Measurements from ENCODE around the gene RNF17. TPM values are rescaled to one million over a fixed set of nuclear protein-coding genes. Genes with fewer than 3 reads are reported as not detected.

The RNF17 gene
- polyA plus RNA-seq, 1 of the 3 experiments (the other 2 are of a cell fraction), result not detected

- DNase-seq, result no peak
- Histone ChIP-seq H3K9me3 (no peaks in the 10 kb centered on the region), H3K79me2 (ENCODE audit: insufficient read depth) (no peaks in the 10 kb centered on the region), H3F3A (replicated peaks; ENCODE audit: insufficient read depth) (no peaks in the 10 kb centered on the region), H3K27me3 (ENCODE audit: insufficient read depth) (no peaks in the 10 kb centered on the region; the same call in 1 of the 2 replicates), H3K27ac (ENCODE audit: low read depth in 2 of 2, low read length in 1 of 2) (no peak overlapping the region), H3K36me3 (replicated peaks in 1 of 2; ENCODE audit: control insufficient read depth in 1 of 2, insufficient read depth in 2 of 2, low read length in 1 of 2) (no peaks in the 10 kb centered on the region), H3K9me2 (no peaks in the 10 kb centered on the region), H3K4me1 (ENCODE audit: control insufficient read depth in 1 of 2, insufficient read depth in 2 of 2, low read depth in 1 of 2, low read length in 1 of 2) (no peaks in the 10 kb centered on the region), H3K9ac (no peak overlapping the region), H3K4me2 (no peak overlapping the region), H3K4me3 (ENCODE audit: low read depth in 2 of 2, low read length in 1 of 2) (no peak overlapping the region), H2AFZ (ENCODE audit: low read depth) (no peak overlapping the region), H4K20me1 (ENCODE audit: insufficient read depth) (no peaks in the 10 kb centered on the region)
- TF ChIP-seq CHD2 (IDR thresholded peaks at IDR 0.05; ENCODE audit: low read length, partially characterized antibody) (no peak), IRF3 (IDR thresholded peaks at IDR 0.05; ENCODE audit: low read depth, low read length) (no peak)
- 15% methylated on average over 2 of the region's 2 CpGs for WGBS (ENCODE audit: low lambda C conversion rate)
- POLR2A ChIA-PET, result no interaction called here
- CTCF ChIA-PET, result no interaction called here
These were observed 57.2 kb downstream of the RNF17 start for GRCh38 chr13:24821207-24821606.

GRCh38 chr13:24822640-24823039 is 58.7 kb downstream of the RNF17 start:
- Histone ChIP-seq H3K27me3 (ENCODE audit: insufficient read depth) (no peaks in the 10 kb centered on the region; the same call in 1 of the 2 replicates), H2AFZ (ENCODE audit: low read depth) (no peak overlapping the region), H3F3A (replicated peaks; ENCODE audit: insufficient read depth) (no peaks in the 10 kb centered on the region), H3K4me1 (ENCODE audit: control insufficient read depth in 1 of 2, insufficient read depth in 2 of 2, low read depth in 1 of 2, low read length in 1 of 2) (no peaks in the 10 kb centered on the region), H3K4me2 (no peak overlapping the region), H3K4me3 (ENCODE audit: low read depth in 2 of 2, low read length in 1 of 2) (no peak overlapping the region), H3K27ac (ENCODE audit: low read depth in 2 of 2, low read length in 1 of 2) (no peak overlapping the region), H4K20me1 (ENCODE audit: insufficient read depth) (no peaks in the 10 kb centered on the region), H3K9me2 (no peaks in the 10 kb centered on the region), H3K79me2 (ENCODE audit: insufficient read depth) (no peaks in the 10 kb centered on the region), H3K9ac (no peak overlapping the region), H3K36me3 (replicated peaks in 1 of 2; ENCODE audit: control insufficient read depth in 1 of 2, insufficient read depth in 2 of 2, low read length in 1 of 2) (no peaks in the 10 kb centered on the region), H3K9me3 (no peaks in the 10 kb centered on the region)
- CTCF ChIA-PET, result no interaction called here
- WGBS (ENCODE audit: low lambda C conversion rate), result 25% methylated on average over 5 of the region's 5 CpGs
- POLR2A ChIA-PET, result no interaction called here
- TF ChIP-seq RCOR1 (IDR thresholded peaks at IDR 0.05; ENCODE audit: low read length) (no peak), RAD21 (IDR thresholded peaks at IDR 0.05; ENCODE audit: low read length) (no peak), EP300 (IDR thresholded peaks at IDR 0.05; ENCODE audit: borderline replicate concordance in 1 of 2, low read depth in 1 of 2, low read length in 1 of 2) (no peak), RFX5 (IDR thresholded peaks at IDR 0.05; ENCODE audit: low read length) (no peak), MEF2A (IDR thresholded peaks at IDR 0.05; ENCODE audit: borderline replicate concordance, low read depth) (no peak), CHD2 (IDR thresholded peaks at IDR 0.05; ENCODE audit: low read length, partially characterized antibody) (no peak), NRF1 (IDR thresholded peaks at IDR 0.05; ENCODE audit: low read depth, low read length) (no peak), MAX (IDR thresholded peaks at IDR 0.05; ENCODE audit: low read depth) (no peak), CTCF (IDR thresholded peaks at IDR 0.05) (no peak), NFIC (IDR thresholded peaks at IDR 0.05; ENCODE audit: borderline replicate concordance) (no peak), YY1 (IDR thresholded peaks at IDR 0.05; ENCODE audit: low read depth) (no peak), SIN3A (IDR thresholded peaks at IDR 0.05; ENCODE audit: borderline replicate concordance, low read depth, low read length) (no peak), TCF12 (IDR thresholded peaks at IDR 0.05) (no peak), ZBTB33 (IDR thresholded peaks at IDR 0.05; ENCODE audit: borderline replicate concordance, low read depth) (no peak), RXRA (IDR thresholded peaks at IDR 0.05; ENCODE audit: borderline replicate concordance, low read depth) (no peak), GATA2 (CRISPR knock-in tag; IDR thresholded peaks at IDR 0.05) (no peak), USF2 (IDR thresholded peaks at IDR 0.05; ENCODE audit: borderline replicate concordance, low read depth, low read length) (no peak), EZH2phosphoT487 (IDR thresholded peaks at IDR 0.05; ENCODE audit: borderline replicate concordance, low read depth) (no peak), MXI1 (IDR thresholded peaks at IDR 0.05; ENCODE audit: low read depth, low read length) (no peak), FOSL2 (IDR thresholded peaks at IDR 0.05; ENCODE audit: borderline replicate concordance, low read depth) (no peak)
- no peak for DNase-seq

Measured in SK-N-SH (cell line).